Erythroblast (primary cell): ENCODE results near the gene SLC52A3.

Experiments used
- GATA1 ChIP-seq: IDR thresholded peaks from 2 replicates; pipeline ENCODE4 v1.6.1; 2011; ENCODE audit warnings: low read depth, mild to moderate bottlenecking, control low read depth, low read length, moderate library complexity
- POLR2A ChIP-seq: IDR thresholded peaks from 2 replicates; pipeline ENCODE4 v1.6.1; 2011; ENCODE audit warnings: mild to moderate bottlenecking, low read length

DNA sequence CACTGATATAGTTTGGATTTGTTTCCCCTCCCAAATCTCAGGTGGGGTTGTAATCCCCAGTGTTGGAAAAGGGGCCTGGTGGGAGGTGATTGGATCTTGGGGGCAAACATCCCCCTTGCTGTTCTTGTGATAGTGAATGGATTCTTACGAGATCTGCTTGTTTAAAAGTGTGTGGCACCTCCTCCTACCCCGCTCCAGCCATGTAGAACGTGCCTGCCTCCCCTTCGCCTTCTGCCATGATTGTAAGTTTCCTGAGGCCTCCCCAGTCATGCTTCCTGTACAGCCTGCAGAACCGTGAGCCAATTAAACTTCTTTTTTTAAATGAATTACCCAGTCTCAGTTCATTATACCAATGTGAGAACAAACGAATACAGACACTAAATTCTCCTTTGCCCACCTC is 26.7 kb downstream of the SLC52A3 start:
- TF ChIP-seq POLR2A, result no peak
- TF ChIP-seq GATA1, result no peak
